ENCODE data around the gene ALK.

DNA sequence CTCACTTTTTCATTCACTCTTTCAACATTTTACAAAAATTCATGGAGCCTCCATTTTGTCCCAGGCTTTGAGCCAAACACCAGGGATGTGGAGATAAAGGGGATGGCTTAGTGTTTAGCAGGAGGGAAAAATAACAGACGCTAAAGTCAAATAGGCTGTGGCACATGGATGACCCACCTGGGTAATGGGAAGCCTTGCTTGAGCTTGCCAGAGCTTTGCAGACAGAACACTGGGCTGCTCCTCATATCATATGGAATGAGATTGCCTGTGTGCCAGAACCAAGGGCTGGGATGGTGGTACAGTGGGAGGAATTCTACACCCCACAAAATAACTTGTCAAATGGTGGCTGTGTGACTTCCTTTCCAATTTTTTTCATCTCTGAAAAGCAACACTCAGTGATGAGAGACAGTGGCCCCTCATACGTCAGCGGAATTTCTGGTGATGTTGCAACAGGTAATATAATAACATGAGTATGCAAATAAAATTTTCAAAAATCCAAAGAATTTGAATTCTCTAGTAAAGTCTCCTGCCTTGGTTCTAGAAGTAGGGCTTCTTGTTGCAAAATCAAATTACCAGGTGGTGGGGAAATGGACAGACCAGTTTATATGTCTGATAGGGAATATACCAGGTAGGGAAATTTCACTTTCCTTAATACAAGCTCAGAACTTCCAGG, 553.3 kb downstream of the ALK start:
- no peak for TF ChIP-seq CTCF (IDR thresholded peaks at IDR 0.05)
- no peak for TF ChIP-seq POLR2A (IDR thresholded peaks at IDR 0.05)
